ENCODE measurements around the gene CYP4F3. TPM values are rescaled to one million over a fixed set of nuclear protein-coding genes. Genes with fewer than 3 reads are reported as not detected.
A peak's percentile ranks its signal among the peaks of the same experiment; 100 is the strongest.
"Not testable (repeated sequence)": the region's sequence is repeated elsewhere in the genome, so short reads cannot be mapped to it uniquely, and the experiment has no call there.

Gene CYP4F3, protein sequence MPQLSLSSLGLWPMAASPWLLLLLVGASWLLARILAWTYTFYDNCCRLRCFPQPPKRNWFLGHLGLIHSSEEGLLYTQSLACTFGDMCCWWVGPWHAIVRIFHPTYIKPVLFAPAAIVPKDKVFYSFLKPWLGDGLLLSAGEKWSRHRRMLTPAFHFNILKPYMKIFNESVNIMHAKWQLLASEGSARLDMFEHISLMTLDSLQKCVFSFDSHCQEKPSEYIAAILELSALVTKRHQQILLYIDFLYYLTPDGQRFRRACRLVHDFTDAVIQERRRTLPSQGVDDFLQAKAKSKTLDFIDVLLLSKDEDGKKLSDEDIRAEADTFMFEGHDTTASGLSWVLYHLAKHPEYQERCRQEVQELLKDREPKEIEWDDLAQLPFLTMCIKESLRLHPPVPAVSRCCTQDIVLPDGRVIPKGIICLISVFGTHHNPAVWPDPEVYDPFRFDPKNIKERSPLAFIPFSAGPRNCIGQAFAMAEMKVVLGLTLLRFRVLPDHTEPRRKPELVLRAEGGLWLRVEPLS
- 10 to 100 TPM in 1 of 4 donors, 1 to 10 TPM in 2, under 1 TPM in 1; 0.31 to 11.5 (median 1.5) TPM for total RNA-seq

DNA sequence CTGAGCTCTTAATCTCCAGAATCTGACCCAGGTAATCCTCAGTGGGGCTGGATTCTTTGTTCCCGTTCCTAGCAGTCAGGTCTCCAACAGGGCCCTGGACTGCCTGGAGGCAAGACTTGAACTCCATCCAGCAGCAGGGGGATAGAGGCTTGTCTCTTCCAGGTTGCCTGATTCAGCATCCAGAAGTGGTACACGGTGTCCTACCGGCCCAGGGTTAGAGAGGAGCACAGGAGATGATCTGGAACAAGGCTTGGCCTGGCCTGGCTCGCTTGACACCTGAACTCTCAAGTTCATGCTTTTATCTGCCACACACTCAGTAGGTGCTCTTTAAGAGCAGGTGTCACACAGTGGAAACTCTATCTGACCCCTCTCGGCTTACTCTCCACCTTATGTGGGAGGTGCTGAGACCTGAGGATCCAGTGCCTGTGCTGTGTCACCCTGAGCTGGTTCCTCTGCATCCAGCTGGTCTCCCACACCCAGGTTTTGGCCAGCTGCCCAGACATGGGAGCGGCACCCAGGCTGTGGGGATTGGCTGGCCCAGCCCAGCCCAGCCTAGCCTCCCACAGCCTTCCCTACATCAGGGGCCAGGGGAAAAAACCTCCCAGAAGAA is at the start of gene CYP4F3:
CYP4F3 (plus strand) TSS at position 604 of the 610 bp plus-strand sequence. CDS start 519 bp downstream, outside the sequence.
- DNase-seq (ENCODE audit: low spot score) (no peak), ATAC-seq (ENCODE audit: low FRiP score) (peak; percentile 43)
- TF ChIP-seq, protein P1, sequence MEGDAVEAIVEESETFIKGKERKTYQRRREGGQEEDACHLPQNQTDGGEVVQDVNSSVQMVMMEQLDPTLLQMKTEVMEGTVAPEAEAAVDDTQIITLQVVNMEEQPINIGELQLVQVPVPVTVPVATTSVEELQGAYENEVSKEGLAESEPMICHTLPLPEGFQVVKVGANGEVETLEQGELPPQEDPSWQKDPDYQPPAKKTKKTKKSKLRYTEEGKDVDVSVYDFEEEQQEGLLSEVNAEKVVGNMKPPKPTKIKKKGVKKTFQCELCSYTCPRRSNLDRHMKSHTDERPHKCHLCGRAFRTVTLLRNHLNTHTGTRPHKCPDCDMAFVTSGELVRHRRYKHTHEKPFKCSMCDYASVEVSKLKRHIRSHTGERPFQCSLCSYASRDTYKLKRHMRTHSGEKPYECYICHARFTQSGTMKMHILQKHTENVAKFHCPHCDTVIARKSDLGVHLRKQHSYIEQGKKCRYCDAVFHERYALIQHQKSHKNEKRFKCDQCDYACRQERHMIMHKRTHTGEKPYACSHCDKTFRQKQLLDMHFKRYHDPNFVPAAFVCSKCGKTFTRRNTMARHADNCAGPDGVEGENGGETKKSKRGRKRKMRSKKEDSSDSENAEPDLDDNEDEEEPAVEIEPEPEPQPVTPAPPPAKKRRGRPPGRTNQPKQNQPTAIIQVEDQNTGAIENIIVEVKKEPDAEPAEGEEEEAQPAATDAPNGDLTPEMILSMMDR (IDR thresholded peaks at IDR 0.05): no peak

DNA sequence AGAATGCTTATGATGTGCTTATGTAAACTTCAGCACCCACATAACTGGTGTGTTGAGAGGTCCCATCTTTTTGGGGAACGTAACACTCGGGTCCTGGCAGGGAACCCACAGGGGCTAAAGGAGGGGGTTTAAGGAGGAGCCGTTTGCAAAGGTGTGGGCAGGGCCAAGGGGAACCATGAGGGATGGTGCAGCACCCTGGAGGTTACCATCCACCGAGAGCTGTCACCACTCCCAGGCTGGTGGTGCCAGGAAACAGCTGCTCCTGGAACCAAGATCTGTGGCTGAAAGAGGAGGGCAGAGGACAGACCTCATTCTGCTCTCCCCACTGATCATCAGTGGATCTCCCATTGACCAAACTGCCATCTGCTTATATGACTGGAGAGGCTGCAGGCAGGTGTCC is 48.9 kb upstream of the CYP4F3 start:
- TF ChIP-seq, protein P1 (IDR thresholded peaks at IDR 0.05): no peak
- no peak for DNase-seq (ENCODE audit: low spot score)
- ATAC-seq (ENCODE audit: low FRiP score): no peak

DNA sequence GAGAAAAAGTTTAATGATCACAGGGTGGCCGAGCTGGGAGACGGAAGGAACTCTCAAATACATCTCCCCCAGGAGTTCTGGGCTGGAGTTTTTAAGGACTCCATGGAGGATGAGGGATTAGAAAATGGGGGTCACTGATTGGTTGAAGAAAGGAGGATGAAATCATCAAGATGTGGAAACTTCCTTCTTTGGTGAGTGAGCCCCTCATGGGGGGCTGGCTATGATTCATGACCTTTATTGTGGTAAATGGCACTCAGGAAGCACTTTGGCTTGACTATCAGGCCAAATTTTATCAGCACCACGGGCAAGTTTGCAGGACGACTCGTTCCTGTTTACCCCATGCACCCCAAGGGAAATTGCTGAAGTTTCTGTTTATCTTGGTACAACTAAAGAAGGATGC is 48.2 kb upstream of the CYP4F3 start:
- not testable (repeated sequence) for ATAC-seq (ENCODE audit: low FRiP score); DNase-seq (ENCODE audit: low spot score)

DNA sequence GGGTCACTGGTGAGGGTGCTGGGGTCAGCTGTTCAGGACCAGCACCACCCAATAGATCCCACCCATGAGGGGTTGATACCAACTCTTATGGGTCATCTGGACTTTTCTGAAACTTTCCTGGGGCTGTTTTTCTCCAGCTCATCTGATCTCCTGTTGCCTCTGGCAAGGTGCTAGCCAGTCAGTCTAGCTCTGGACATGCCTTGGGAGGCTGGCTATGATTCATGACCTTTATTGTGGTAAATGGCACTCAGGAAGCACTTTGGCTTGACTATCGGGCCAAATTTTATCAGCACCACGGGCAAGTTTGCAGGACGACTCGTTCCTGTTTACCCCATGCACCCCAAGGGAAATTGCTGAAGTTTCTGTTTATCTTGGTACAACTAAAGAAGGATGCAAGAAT is 46.9 kb upstream of the CYP4F3 start:
- not testable (repeated sequence) for DNase-seq (ENCODE audit: low spot score); ATAC-seq (ENCODE audit: low FRiP score)

DNA sequence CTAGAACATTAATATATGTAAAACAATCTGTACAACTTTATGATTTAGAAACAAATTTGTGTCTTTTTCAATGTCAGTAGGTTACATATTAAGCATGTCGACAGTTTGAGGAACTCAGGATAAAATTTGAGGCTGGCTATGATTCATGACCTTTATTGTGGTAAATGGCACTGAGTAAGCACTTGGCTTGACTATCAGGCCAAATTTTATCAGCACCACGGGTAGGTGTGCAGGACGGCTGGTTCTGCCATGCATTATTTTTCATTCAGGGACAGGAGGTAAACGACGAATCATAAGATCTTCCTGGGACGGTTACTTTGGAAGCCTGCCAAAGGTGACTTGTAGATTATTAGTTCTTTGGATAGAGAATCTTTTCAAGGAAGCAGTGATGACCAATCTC is 45.6 kb upstream of the CYP4F3 start:
- no peak for ATAC-seq (ENCODE audit: low FRiP score)
- TF ChIP-seq, protein P1 (IDR thresholded peaks at IDR 0.05): no peak

DNA sequence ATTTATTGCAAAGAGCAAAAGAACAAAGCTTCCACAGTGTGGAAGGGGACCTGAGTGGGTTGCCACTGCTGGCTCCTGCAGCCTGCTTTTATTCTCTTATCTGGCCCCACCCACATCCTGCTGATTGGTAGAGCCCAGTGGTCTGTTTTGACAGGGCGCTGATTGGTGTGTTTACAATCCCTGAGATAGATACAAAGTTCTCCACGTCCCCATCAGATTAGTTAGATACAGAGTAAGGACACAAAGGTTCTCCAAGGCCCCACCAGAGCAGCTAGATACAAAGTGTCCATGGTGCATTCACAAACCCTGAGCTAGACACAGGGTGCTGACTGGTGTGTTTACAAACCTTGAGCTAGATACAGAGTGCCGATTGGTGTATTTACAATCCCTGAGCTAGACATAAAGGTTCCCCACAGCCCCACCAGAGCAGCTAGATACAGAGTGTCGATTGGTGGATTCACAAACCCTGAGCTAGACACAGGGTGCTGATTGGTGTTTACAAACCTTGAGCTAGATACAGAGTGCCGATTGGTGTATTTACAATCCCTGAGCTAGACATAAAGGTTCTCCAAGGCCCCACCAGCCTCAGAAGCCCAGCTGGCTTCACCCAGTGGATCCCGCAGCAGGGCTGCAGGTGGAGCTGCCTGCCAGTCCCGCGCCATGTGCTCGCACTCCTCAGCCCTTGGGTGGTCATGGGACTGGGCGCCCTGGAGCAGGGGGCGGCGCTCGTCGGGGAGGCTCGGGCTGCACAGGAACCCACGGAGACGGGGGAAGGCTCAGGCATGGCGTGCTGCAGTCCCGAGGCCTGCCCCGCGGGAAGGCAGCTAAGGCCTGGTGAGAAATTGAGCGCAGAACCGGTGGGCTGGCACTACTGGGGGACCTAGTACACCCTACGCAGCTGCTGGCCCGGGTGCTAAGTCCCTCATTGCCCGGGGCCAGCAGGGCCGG is 32.4 kb upstream of the CYP4F3 start:
- not testable (repeated sequence) for DNase-seq (ENCODE audit: low spot score); ATAC-seq (ENCODE audit: low FRiP score)

More for the DNA sequence above, 45.6 kb upstream of the CYP4F3 start:
- no peak for DNase-seq (ENCODE audit: low spot score)

DNA sequence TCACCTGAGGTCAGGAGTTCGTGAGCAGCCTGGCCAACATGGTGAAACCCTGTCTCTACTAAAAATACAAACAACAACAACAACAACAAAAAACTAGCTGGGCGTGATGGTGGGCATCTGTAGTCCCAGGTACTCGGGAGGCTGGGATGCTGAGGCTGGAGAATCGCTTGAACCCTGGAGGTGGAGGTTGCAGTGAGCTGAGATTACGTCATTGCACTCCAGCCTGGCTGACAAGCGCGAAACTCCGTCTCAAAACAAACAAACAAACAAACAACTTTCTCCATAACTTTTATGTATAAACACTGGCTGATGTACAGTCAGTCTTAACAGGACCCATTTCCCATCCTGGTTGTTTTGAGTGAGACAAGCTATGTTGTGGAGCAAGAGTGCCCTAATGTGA is 31.4 kb upstream of the CYP4F3 start:
- TF ChIP-seq, protein P1 (IDR thresholded peaks at IDR 0.05): no peak
- ATAC-seq (ENCODE audit: low FRiP score) (no peak), DNase-seq (ENCODE audit: low spot score) (no peak)

DNA sequence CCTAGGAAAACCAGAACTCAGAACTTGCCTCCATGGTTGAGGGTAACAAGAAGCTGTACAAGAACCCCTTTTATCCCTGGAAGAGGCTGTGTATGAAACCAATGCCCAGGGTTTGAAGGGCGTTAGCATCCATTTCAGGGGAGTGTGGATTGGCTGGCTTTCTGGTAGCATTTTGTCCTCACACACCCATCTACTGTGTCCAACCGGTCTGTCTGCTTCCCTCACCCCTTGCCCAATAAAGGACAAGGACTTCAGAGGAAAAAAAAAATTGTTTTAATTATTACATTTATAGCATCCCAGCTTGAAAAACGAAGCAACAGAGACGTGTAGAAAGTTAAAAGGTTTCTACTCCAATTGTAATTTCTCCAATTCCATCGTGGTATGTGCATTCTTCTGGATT is 28.4 kb upstream of the CYP4F3 start:
- DNase-seq (ENCODE audit: low spot score): no peak
- TF ChIP-seq, protein P1 (IDR thresholded peaks at IDR 0.05): no peak
- no peak for ATAC-seq (ENCODE audit: low FRiP score)
